Aorta (tissue), 5 donors: ENCODE data around the gene MST1. TPM values are rescaled to one million over a fixed set of nuclear protein-coding genes. Genes with fewer than 3 reads are reported as not detected.

Experiments used
- ATAC-seq: fragments of 200-7000 bp; cut with Tn5 transposase; one replicate; pipeline ENCODE4 v1.9.1; 2022; ENCODE audit warnings: moderate library complexity; ENCODE audit not compliant: low FRiP score
- DNase-seq, 2 donors: peaks; one replicate each; pipeline ENCODE4 v3.0.0-alpha.2; 2020
- H3K27ac ChIP-seq, 2 donors: one replicate each; pipeline ENCODE4 v1.5.1; 2013; ENCODE audit warnings: low read length in 2 of 2, mild to moderate bottlenecking in 2 of 2, moderate library complexity in 2 of 2, control low read depth in 1 of 2, inconsistent platforms in 1 of 2, low read depth in 1 of 2
- H3K27me3 ChIP-seq, 2 donors: one replicate each; pipeline ENCODE4 v1.6.1; 2013; ENCODE audit warnings: control low read depth in 1 of 2, low read length in 1 of 2, mild to moderate bottlenecking in 1 of 2, moderate library complexity in 1 of 2; ENCODE audit not compliant: insufficient read depth in 2 of 2, control insufficient read depth in 1 of 2
- H3K36me3 ChIP-seq, 2 donors: one replicate each; pipeline ENCODE4 v1.6.1; 2013; ENCODE audit warnings: control low read depth in 1 of 2, low read length in 1 of 2, mild to moderate bottlenecking in 1 of 2; ENCODE audit not compliant: insufficient read depth in 2 of 2, control insufficient read depth in 1 of 2
- H3K4me1 ChIP-seq, 2 donors: one replicate each; pipeline ENCODE4 v1.6.1; 2013; ENCODE audit warnings: low read length in 2 of 2, control low read depth in 1 of 2, mild to moderate bottlenecking in 1 of 2, moderate library complexity in 1 of 2; ENCODE audit not compliant: insufficient read depth in 2 of 2, control insufficient read depth in 1 of 2
- H3K4me3 ChIP-seq, 2 donors: one replicate each; pipeline ENCODE4 v1.5.1; 2013; ENCODE audit warnings: low read length in 2 of 2, control low read depth in 1 of 2, mild to moderate bottlenecking in 1 of 2
- H3K9me3 ChIP-seq: one replicate; pipeline ENCODE4 v1.6.1; 2013; ENCODE audit warnings: mild to moderate bottlenecking, low read length; ENCODE audit not compliant: control insufficient read depth
- WGBS, 2 donors: extraction: QIAGEN DNeasy Blood & Tissue Kit; methylation state at CpG; one replicate each; pipeline ENCODE4 v1.1.7; 2013; 5-methylcytosine and 5-hydroxymethylcytosine counted together
- intact Hi-C, 2 donors: fragments of 100-400 bp; cut with DNase I; formaldehyde crosslinking; loops; one replicate each; pipeline versions ENCODE4 v1.14.2 to v1.15.0; 2022
- polyA plus RNA-seq, 2 donors: library from polyadenylated mRNA; stranded (reverse); fragments of 200-250 nt; gene quantifications; one replicate each; pipeline ENCODE4 v1.2.3, GENCODE V29; 2013
- total RNA-seq, 2 donors: library from RNA; stranded (reverse); fragmentation: NEBNext Ultra II Directional; extraction: Animal tissue kit (Norgen Biotek cat#: 25700); gene quantifications; one replicate each; pipeline ENCODE4 v1.2.1, GENCODE V29; 2021
- donor health status: healthy with polysubstance abuse.
- donor health status: Bipolar disorder and iron deficiency.
- donor health status: DM: no; HTN: no; CAD: no.
- donor health status: DM: no; HTN: no; CAD: no.
- donor health status: DM: yes; HTN: yes; CAD: no.

The MST1 gene
- total and polyA plus RNA-seq, 4 donors, result 4.5 to 64.7 (median 11.1) TPM

DNA sequence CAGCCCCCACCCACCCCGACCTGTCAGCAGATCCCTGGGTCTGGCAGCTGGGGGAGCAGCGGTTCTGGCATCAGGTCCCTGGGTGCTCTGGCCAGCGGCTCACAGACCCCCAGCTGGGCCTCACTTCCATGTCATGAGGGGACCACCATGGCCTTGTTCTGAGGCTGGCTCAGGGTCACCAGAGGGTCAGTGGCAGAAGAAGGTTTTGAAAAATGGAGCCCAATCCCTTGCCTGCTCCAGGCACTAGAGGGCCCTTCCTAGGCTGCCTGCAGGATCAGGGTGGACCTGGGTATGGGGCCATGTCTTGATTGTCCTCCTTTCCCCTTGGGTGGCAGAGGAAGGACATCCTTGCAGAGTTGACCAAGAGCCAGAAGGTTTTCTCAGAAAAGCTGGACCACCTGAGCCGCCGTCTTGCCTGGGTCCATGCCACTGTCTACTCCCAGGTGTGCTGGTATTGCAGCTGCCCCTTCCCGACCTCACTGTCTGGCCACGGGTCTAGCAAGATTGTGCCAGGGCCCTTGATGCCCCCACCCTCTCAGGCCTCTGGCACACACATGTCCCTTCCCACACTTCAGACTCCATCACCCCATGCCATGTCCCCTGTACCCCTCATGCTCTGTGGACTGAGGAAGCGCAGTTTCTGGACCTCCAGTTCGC is 17.3 kb upstream of the MST1 start:
- H3K27ac ChIP-seq, result no peak overlapping the region
- intact Hi-C loops, result loop anchor here in 1 of 2 donors (10.0 kb wide), 1 partner anchor 128 kb away; no protein-coding TSS in a partner anchor
- ATAC-seq (no peak), DNase-seq (no peak)
- H3K27me3 ChIP-seq, result no peaks in the 10 kb centered on the region
- H3K4me3 ChIP-seq, result no peak overlapping the region
- no peaks in the 10 kb centered on the region for H3K4me1 ChIP-seq
- no peaks in the 10 kb centered on the region for H3K9me3 ChIP-seq
- peaks cover 0 to 5% of the 10 kb centered on the region in 2 donors for H3K36me3 ChIP-seq
- WGBS, 2 donors, result 85 to 86% methylated on average over 9 of the region's 9 CpGs

DNA sequence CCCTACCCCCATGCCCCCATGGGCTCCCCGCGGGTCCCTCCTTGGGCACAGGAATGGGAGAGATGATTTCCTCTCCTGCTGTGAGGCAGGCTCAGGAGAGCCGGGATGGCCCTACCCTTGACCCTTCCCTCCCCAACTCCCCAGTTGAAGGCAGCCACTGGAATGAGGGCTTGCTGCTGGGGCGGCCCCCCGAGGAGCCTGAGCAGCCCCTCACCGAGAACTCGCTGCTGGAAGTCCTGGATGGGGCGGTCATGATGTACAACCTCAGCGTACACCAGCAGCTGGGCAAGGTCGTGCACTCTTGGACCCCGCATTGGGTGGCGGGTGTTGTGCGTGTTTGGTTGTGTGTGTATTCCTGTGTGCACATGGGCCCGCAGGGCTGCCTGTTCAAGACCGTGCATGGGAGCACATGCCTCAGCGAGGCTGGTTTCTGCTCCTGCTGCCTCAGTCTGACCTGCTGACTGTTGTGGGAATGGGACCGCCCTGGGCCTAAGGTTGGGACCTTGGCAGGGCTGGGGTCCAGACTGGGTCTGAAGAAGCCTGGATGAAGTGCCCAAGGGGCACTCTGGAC is 16.2 kb upstream of the MST1 start:
- intact Hi-C loops, result loop anchor here in 1 of 2 donors (10.0 kb wide), 1 partner anchor 129 kb away; no protein-coding TSS in a partner anchor

DNA sequence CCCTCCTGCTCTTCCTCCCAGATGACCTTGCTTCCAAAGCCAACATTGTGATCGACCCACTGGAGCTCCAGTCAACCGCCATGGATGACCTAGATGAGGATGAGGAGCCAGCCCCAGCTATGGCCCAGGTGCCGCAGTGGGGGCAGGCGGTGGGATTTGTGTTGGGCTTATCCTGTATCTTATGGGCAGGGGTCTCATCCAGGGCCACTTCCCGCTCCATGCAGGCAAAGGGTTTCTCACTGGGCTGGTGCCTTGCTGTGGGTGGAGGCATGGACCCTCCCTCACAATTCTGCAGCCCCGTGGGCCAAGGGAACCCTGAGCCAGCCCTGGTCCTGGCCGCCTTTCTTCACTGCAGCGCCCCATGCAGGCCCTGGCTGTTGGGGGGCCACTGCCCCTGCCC is 15.4 kb upstream of the MST1 start:
- Histone ChIP-seq H3K4me3 (no peak overlapping the region), H3K27me3 (no peaks in the 10 kb centered on the region), H3K27ac (no peak overlapping the region), H3K36me3 (peaks cover 0 to 5% of the 10 kb centered on the region in 2 donors), H3K4me1 (no peaks in the 10 kb centered on the region), H3K9me3 (no peaks in the 10 kb centered on the region)
- WGBS, 2 donors, result 93 to 94% methylated on average over 8 of the region's 8 CpGs
- intact Hi-C loops, result loop anchor here (5.0 to 10.0 kb wide), 2 partner anchors 130 to 133 kb away; no protein-coding TSS in a partner anchor
- no peak for ATAC-seq
- DNase-seq, result no peak

More for the DNA sequence above, 16.2 kb upstream of the MST1 start:
- no peak for DNase-seq
- Histone ChIP-seq H3K36me3 (peaks cover 0 to 5% of the 10 kb centered on the region in 2 donors), H3K27me3 (no peaks in the 10 kb centered on the region), H3K9me3 (no peaks in the 10 kb centered on the region), H3K4me3 (no peak overlapping the region), H3K27ac (no peak overlapping the region), H3K4me1 (no peaks in the 10 kb centered on the region)
- WGBS, 2 donors, result 93% methylated on average over 17 of the region's 17 CpGs
- no peak for ATAC-seq

DNA sequence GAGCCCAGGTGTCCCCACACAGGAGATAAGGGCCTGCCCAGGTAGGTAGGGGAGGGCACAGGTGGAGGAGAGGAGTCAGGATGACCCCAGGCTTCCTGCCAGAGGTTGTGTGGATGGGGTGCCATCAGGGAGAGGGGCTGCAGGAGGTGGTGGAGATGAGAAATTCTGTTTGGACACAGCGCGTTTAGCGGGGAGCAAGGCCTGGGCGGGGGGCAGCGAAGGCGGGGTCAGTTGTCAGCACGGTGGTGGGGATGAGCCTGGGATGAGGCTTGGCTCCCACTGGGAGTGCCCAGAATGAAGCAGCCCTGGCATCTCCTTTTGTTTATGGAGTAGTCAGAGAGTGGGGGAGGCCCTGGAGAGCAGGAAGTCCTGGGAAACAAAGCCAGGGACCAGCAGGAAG is 14.7 kb upstream of the MST1 start:
- 93% methylated on average over 7 of the region's 7 CpGs for WGBS, 2 donors
- no peaks in the 10 kb centered on the region for H3K4me1 ChIP-seq
- intact Hi-C loops, result loop anchor here (5.0 to 10.0 kb wide), 2 partner anchors 131 to 133 kb away; no protein-coding TSS in a partner anchor
- no peak for ATAC-seq
- DNase-seq, result no peak
- no peak overlapping the region for H3K27ac ChIP-seq
- H3K36me3 ChIP-seq, result peaks cover 0 to 5% of the 10 kb centered on the region in 2 donors
- no peaks in the 10 kb centered on the region for H3K27me3 ChIP-seq
- no peak overlapping the region for H3K4me3 ChIP-seq
- H3K9me3 ChIP-seq, result no peaks in the 10 kb centered on the region

DNA sequence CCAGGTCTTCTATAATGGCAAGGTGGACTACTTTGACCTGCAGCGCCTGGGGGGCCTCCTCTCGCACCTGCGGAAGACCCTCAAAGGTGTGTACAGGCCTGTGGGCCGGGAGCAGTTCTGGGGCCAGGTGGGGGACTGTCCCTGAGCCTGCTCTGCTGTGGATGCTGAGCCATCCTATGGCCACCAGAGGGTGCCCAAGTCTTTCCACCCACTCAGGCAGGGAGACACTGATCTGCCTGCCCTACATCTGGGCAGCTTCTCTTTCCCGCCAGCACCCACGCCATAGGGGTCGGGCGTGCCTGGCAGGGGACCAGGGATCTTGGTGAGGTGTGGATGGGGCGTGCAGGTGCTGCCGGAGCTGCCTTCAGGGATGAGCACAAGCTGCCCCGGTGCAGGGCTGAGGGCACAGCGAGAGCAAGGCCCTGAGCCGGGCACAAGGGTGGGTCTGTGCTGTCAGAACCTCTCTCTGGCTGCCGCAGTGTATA is 14.2 kb upstream of the MST1 start:
- Histone ChIP-seq H3K4me1 (no peaks in the 10 kb centered on the region), H3K9me3 (no peaks in the 10 kb centered on the region), H3K27me3 (no peaks in the 10 kb centered on the region), H3K4me3 (no peak overlapping the region), H3K27ac (no peak overlapping the region), H3K36me3 (peaks cover 0 to 5% of the 10 kb centered on the region in 2 donors)
- DNase-seq, result peak; percentile 71 to 82
- ATAC-seq, result peak; percentile 65
- 56 to 58% methylated on average over 14 of the region's 14 CpGs for WGBS, 2 donors
- intact Hi-C loops, result loop anchor here (5.0 to 10.0 kb wide), 2 partner anchors 131 to 134 kb away; no protein-coding TSS in a partner anchor

DNA sequence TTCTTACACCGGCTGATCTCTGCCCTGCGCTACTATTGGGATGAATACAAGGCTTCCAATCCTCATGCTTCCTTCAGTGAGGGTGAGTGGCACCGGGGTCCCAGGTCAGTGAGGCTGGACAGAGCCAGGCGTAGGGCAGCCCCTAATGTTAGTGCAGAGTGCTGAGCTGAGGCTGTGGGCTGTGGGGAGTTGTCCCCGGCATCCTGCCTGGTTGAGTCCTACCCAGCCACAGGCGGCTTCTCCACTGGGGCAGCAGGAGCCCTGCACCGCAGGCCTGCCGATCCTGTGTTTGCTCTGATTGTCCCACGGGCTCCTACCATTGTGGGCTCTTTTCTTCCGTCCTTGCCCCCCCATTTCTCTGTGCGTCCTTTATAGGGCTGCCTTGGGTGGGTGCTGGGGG is 13.4 kb upstream of the MST1 start:
- H3K9me3 ChIP-seq, result no peaks in the 10 kb centered on the region
- H3K27ac ChIP-seq, result no peak overlapping the region
- no peak for DNase-seq
- H3K36me3 ChIP-seq, result peaks cover 0 to 5% of the 10 kb centered on the region in 2 donors
- H3K27me3 ChIP-seq, result no peaks in the 10 kb centered on the region
- ATAC-seq, result no peak
- no peak overlapping the region for H3K4me3 ChIP-seq
- 90 to 92% methylated on average over 11 of the region's 11 CpGs for WGBS, 2 donors
- H3K4me1 ChIP-seq, result no peaks in the 10 kb centered on the region
- intact Hi-C loops, result loop anchor here (5.0 to 10.0 kb wide), 2 partner anchors 132 to 135 kb away; no protein-coding TSS in a partner anchor

DNA sequence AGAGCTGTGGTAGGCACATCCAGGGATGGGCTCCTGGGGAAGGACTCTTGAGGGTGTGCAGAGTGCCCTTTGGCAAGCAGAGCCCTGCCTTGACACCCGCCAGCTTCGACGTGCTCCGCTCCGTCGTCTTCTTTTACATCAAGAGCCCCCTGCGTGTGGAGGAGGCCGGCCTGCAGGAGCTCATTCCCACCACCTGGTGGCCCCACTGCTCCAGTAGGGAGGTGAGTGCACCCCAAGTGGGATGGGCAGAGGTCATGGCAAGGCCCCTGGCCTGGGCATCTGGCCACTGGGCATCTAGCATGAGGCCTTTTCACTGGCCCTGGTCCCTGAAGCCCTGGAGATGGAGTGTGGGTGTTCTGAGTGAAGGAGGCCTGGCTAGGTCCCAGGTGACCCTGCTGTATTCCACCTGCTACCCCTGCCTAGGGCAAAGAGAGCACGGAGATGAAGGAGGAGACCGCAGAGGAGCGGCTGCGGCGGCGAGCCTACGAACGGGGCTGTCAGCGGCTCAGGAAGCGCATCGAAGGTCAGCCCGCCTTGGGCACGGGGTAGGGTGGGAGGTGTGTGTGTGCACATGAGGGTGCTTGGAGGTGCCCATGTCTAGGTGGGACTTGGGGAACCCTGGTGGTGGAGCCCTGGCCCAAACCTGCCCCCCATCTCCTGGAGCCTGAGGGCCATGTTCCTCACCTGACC is 12.3 kb upstream of the MST1 start:
- DNase-seq, result no peak
- WGBS, 2 donors, result 82 to 83% methylated on average over 21 of the region's 21 CpGs
- no peak for ATAC-seq
- Histone ChIP-seq H3K9me3 (no peaks in the 10 kb centered on the region), H3K4me3 (no peak overlapping the region), H3K36me3 (peaks cover 0 to 5% of the 10 kb centered on the region in 2 donors), H3K4me1 (no peaks in the 10 kb centered on the region), H3K27me3 (no peaks in the 10 kb centered on the region), H3K27ac (no peak overlapping the region)
- intact Hi-C loops, result loop anchor here (5.0 to 10.0 kb wide), 2 partner anchors 133 to 136 kb away; no protein-coding TSS in a partner anchor

DNA sequence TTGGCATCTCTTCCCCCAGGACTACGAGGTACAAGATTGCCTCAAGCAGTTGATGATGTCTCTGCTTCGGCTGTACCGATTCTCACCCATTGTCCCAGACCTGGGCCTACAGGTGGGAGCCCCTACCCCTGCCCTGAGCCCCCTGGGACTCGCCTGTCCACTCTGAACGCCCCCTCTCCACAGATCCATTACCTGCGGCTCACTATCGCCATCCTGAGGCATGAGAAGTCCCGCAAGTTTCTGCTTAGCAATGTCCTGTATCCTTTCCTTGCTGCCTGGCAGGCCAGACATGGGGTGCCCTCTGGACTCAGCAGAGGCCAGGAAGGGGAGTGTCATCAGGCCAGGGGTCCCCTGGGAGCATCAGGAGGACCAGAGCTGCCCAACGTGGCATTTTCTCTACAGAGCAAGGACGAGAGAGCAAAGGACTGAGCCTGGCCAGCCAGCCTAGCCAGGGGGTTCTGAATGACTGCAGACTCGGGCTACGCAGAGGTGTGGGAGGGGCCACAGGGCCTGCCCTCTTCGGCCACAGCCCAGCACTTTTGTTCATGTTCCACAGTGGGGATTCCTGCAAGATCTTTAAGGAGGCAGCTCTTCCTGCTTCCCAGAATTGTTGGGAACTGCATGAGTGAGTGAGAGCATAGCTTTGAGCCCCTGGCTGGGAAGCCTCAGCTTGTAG is 11.3 kb upstream of the MST1 start:
- ATAC-seq (no peak), DNase-seq (no peak)
- H3K9me3 ChIP-seq, result no peaks in the 10 kb centered on the region
- 76 to 77% methylated on average over 13 of the region's 13 CpGs for WGBS, 2 donors
- H3K36me3 ChIP-seq, result peaks cover 0 to 1% of the 10 kb centered on the region in 2 donors
- H3K4me1 ChIP-seq, result no peaks in the 10 kb centered on the region
- intact Hi-C loops, result loop anchor here (5.0 to 10.0 kb wide), 2 partner anchors 134 to 137 kb away; no protein-coding TSS in a partner anchor
- H3K4me3 ChIP-seq, result no peak overlapping the region
- no peaks in the 10 kb centered on the region for H3K27me3 ChIP-seq
- no peak overlapping the region for H3K27ac ChIP-seq
